Osteocyte (in vitro differentiated cells): ENCODE data around the gene ZDHHC17. TPM values are rescaled to one million over a fixed set of nuclear protein-coding genes. Genes with fewer than 3 reads are reported as not detected.

Experiments
- DNase-seq: peaks from one replicate; pipeline ENCODE4 v3.0.0; 2021; ENCODE audit warnings: mixed read lengths; ENCODE audit not compliant: unreplicated experiment; ENCODE audit errors: extremely low spot score
- H3K27ac Mint-ChIP-seq: one replicate; pipeline ENCODE4 v1.8.0; 2021; ENCODE audit warnings: mild to moderate bottlenecking, mixed read lengths; ENCODE audit not compliant: unreplicated experiment
- H3K27me3 Mint-ChIP-seq: one replicate; pipeline ENCODE4 v1.8.0; 2021; ENCODE audit warnings: mixed read lengths; ENCODE audit not compliant: unreplicated experiment
- H3K36me3 Mint-ChIP-seq: one replicate; pipeline ENCODE4 v1.8.0; 2021; ENCODE audit warnings: mixed read lengths; ENCODE audit not compliant: unreplicated experiment
- H3K4me1 Mint-ChIP-seq: one replicate; pipeline ENCODE4 v1.8.0; 2021; ENCODE audit warnings: mixed read lengths; ENCODE audit not compliant: unreplicated experiment
- H3K4me3 Mint-ChIP-seq: one replicate; pipeline ENCODE4 v1.8.0; 2021; ENCODE audit warnings: mild to moderate bottlenecking, moderate library complexity, mixed read lengths; ENCODE audit not compliant: unreplicated experiment
- H3K9me3 Mint-ChIP-seq: one replicate; pipeline ENCODE4 v1.8.0; 2021; ENCODE audit warnings: mixed read lengths; ENCODE audit not compliant: unreplicated experiment
- CTCF ChIP-seq: fragments of 200-600 bp; sonication (generic); IDR thresholded peaks from 2 replicates; pipeline ENCODE4 v1.5.0; 2021; ENCODE audit warnings: antibody characterized with exemption, mild to moderate bottlenecking, moderate library complexity
- total RNA-seq: library from RNA; stranded (reverse); gene quantifications from 2 replicates; pipeline ENCODE4 v1.2.1, GENCODE V29; 2021

The ZDHHC17 gene
- total RNA-seq, 1 donor from 2014 or later: 44.3 TPM

- no peak for DNase-seq
- no peak overlapping the region for H3K27ac Mint-ChIP-seq
- H3K27me3 Mint-ChIP-seq: no peaks in the 10 kb centered on the region
- no peaks in the 10 kb centered on the region for H3K36me3 Mint-ChIP-seq
- H3K4me3 Mint-ChIP-seq: no peak overlapping the region
- no peaks in the 10 kb centered on the region for H3K9me3 Mint-ChIP-seq
- H3K4me1 Mint-ChIP-seq: no peaks in the 10 kb centered on the region
- no peak for TF ChIP-seq CTCF
Measured at GRCh38 chr12:76747245-76747644, 16.7 kb upstream of the ZDHHC17 start.

GRCh38 chr12:76755829-76756379 is 8.0 kb upstream of the ZDHHC17 start:
- Mint-ChIP-seq H3K27me3 (no peaks in the 10 kb centered on the region), H3K9me3 (peaks cover 5% of the 10 kb centered on the region), H3K4me3 (no peak overlapping the region), H3K4me1 (peaks cover 3% of the 10 kb centered on the region), H3K27ac (no peak overlapping the region), H3K36me3 (no peaks in the 10 kb centered on the region)
- DNase-seq: no peak
- no peak for TF ChIP-seq CTCF

GRCh38 chr12:76757694-76758093 is 6.2 kb upstream of the ZDHHC17 start:
- no peak overlapping the region for H3K4me3 Mint-ChIP-seq
- H3K4me1 Mint-ChIP-seq: peaks cover 4% of the 10 kb centered on the region
- H3K9me3 Mint-ChIP-seq: peaks cover 5% of the 10 kb centered on the region
- no peak for TF ChIP-seq CTCF
- no peak overlapping the region for H3K27ac Mint-ChIP-seq
- no peaks in the 10 kb centered on the region for H3K27me3 Mint-ChIP-seq
- no peaks in the 10 kb centered on the region for H3K36me3 Mint-ChIP-seq
- no peak for DNase-seq

- H3K4me1 Mint-ChIP-seq: peaks cover 24% of the 10 kb centered on the region
- no peaks in the 10 kb centered on the region for H3K27me3 Mint-ChIP-seq
- peak overlapping the region; percentile 70 for H3K27ac Mint-ChIP-seq
- TF ChIP-seq CTCF: no peak
- H3K4me3 Mint-ChIP-seq: peak overlapping the region; percentile 66
- no peaks in the 10 kb centered on the region for H3K36me3 Mint-ChIP-seq
- no peak for DNase-seq
- peaks cover 5% of the 10 kb centered on the region for H3K9me3 Mint-ChIP-seq
Measured at GRCh38 chr12:76762601-76762980, 1.3 kb upstream of the ZDHHC17 start.

- DNase-seq: no peak
- peak overlapping the region; percentile 96 for H3K4me3 Mint-ChIP-seq
- H3K4me1 Mint-ChIP-seq: peaks cover 28% of the 10 kb centered on the region
- no peaks in the 10 kb centered on the region for H3K36me3 Mint-ChIP-seq
- H3K9me3 Mint-ChIP-seq: no peaks in the 10 kb centered on the region
- H3K27me3 Mint-ChIP-seq: no peaks in the 10 kb centered on the region
- peak overlapping the region; percentile 98 for H3K27ac Mint-ChIP-seq
- TF ChIP-seq CTCF: no peak
Measured at GRCh38 chr12:76764856-76765255, 941 bp downstream of the ZDHHC17 start.
